T-cell (primary cell): ENCODE measurements around the gene C9orf85. TPM values are rescaled to one million over a fixed set of nuclear protein-coding genes. Genes with fewer than 3 reads are reported as not detected.

ENCODE experiments used
- ATAC-seq, 4 experiments: fragments of 200-7000 bp in 3 of 4; fragments of 150-1000 bp in 1 of 4; cut with Tn5 transposase; replicated peaks in 1 of 4; 1 replicate in 3 of 4; 2 replicates in 1 of 4; pipeline ENCODE4 v1.10.0; 2021; ENCODE audit warnings: moderate library complexity in 3 of 4, mild to moderate bottlenecking in 2 of 4, moderate number of reproducible peaks in 1 of 4
- CTCF ChIA-PET, 2 donors: fragments of 300-600 bp; sonication (Branson Sonifier 250); formaldehyde crosslinking; loops; one replicate each; lab custom pipeline; 2022; ENCODE audit warnings: antibody characterized with exemption in 2 of 2; lab: Charles Lee
- POLR2A ChIA-PET, 2 donors: fragments of 300-600 bp; sonication (Branson Sonifier 250); formaldehyde crosslinking; loops; one replicate each; lab custom pipeline; 2022; ENCODE audit warnings: antibody characterized with exemption in 2 of 2; lab: Charles Lee
- DNase-seq, 35 experiments: peaks; one replicate each; pipeline versions ENCODE4 v3.0.0 to v3.0.0-alpha.2; 2013 to 2023
- H3K27ac ChIP-seq: one replicate; pipeline ENCODE4 v1.5.1; 2013; ENCODE audit warnings: low read length
- H3K27me3 ChIP-seq, 2 experiments: replicated peaks in 1 of 2; 1 replicate in 1 of 2; 2 replicates in 1 of 2; pipeline versions ENCODE4 v1.6.1 to v1.7.0; 2013; ENCODE audit warnings: low read length in 1 of 2, mixed read lengths in 1 of 2; ENCODE audit not compliant: control insufficient read depth in 2 of 2, insufficient read depth in 2 of 2; ENCODE audit errors: extremely low read depth in 1 of 2
- H3K36me3 ChIP-seq, 2 donors: 1 replicate in 1 of 2; 2 replicates in 1 of 2; pipeline versions ENCODE4 v1.6.1 to v1.7.0; 2013; ENCODE audit warnings: low read length in 1 of 2; ENCODE audit not compliant: control insufficient read depth in 2 of 2, insufficient read depth in 1 of 2; ENCODE audit errors: extremely low read depth in 1 of 2
- H3K4me1 ChIP-seq, 2 experiments: 1 replicate in 1 of 2; 2 replicates in 1 of 2; pipeline versions ENCODE4 v1.6.1 to v1.7.0; 2013; ENCODE audit warnings: low read length in 2 of 2, mixed read lengths in 1 of 2; ENCODE audit not compliant: insufficient read depth in 2 of 2, control insufficient read depth in 1 of 2; ENCODE audit errors: extremely low read depth in 1 of 2
- H3K4me3 ChIP-seq, 2 donors: 1 replicate in 1 of 2; 2 replicates in 1 of 2; pipeline versions ENCODE4 v1.5.1 to v1.7.0; 2013; ENCODE audit warnings: mild to moderate bottlenecking in 2 of 2, low read length in 1 of 2, moderate library complexity in 1 of 2; ENCODE audit not compliant: control insufficient read depth in 1 of 2; ENCODE audit errors: extremely low read depth in 1 of 2
- H3K9me3 ChIP-seq: 2 replicates; pipeline ENCODE4 v1.7.0; 2013
- H3K27ac Mint-ChIP-seq, 2 donors: one replicate each; pipeline ENCODE4 v1.8.0; 2020 to 2021; ENCODE audit warnings: mild to moderate bottlenecking in 2 of 2, mixed read lengths in 2 of 2
- H3K27me3 Mint-ChIP-seq, 2 donors: one replicate each; pipeline ENCODE4 v1.8.0; 2021 to 2022; ENCODE audit warnings: mixed read lengths in 2 of 2
- H3K36me3 Mint-ChIP-seq: one replicate; pipeline ENCODE4 v1.8.0; 2021; ENCODE audit warnings: mixed read lengths
- H3K4me1 Mint-ChIP-seq, 3 donors: one replicate each; pipeline ENCODE4 v1.8.0; 2020 to 2022; ENCODE audit warnings: mixed read lengths in 3 of 3, mild to moderate bottlenecking in 1 of 3
- H3K4me3 Mint-ChIP-seq, 3 donors: one replicate each; pipeline ENCODE4 v1.8.0; 2020 to 2022; ENCODE audit warnings: mild to moderate bottlenecking in 3 of 3, mixed read lengths in 3 of 3, moderate library complexity in 3 of 3
- H3K9me3 Mint-ChIP-seq, 3 donors: one replicate each; pipeline ENCODE4 v1.8.0; 2020 to 2022; ENCODE audit warnings: mixed read lengths in 3 of 3
- WGBS: methylation state at CpG from one replicate; pipeline ENCODE4 v1.1.5; 2013; ENCODE audit warnings: missing lambda C conversion rate; ENCODE audit not compliant: insufficient coverage; 5-methylcytosine and 5-hydroxymethylcytosine counted together
- total RNA-seq, 35 experiments: library from RNA in 6 of 35; stranded (reverse) in 6 of 35; fragments of 120-200 nt in 1 of 35; gene quantifications; one replicate each; pipeline versions ENCODE4 v1.2.1 to v1.2.4 and lab custom pipeline; 2013 to 2026

The C9orf85 gene
- total RNA-seq, 5 donors from 2014 or later (not counting 1 experiment from before 2014, with no cell fraction given) = 6.1 to 10.0 (median 7.6) TPM

- ATAC-seq = peak in 1 of 4 experiments; percentile 2
- POLR2A ChIA-PET = no interaction called here
- peak in 10 of 35 experiments; percentile 6 to 41 (median 13) for DNase-seq
- Histone ChIP-seq H3K27me3 (no peaks in the 10 kb centered on the region), H3K4me1 (peaks cover 11 to 21% of the 10 kb centered on the region in 2 experiments), H3K36me3 (peaks cover 0 to 6% of the 10 kb centered on the region in 2 donors), H3K4me3 (peak overlapping the region; percentile 65 to 95), H3K27ac (no peak overlapping the region), H3K9me3 (no peaks in the 10 kb centered on the region)
- peaks cover 4% of the 10 kb centered on the region for H3K36me3 Mint-ChIP-seq
- WGBS = under 1% methylated on average over 33 of the region's 47 CpGs
- peak overlapping the region; percentile 98 to 100 (median 99) for H3K4me3 Mint-ChIP-seq
- peaks cover 71 to 79% (median 78%) of the 10 kb centered on the region in 3 donors for H3K4me1 Mint-ChIP-seq
- no peaks in the 10 kb centered on the region for H3K9me3 Mint-ChIP-seq
- CTCF ChIA-PET = interaction anchor here in 1 of 2 donors (1.5 kb wide), 1 partner anchor 115 kb away, joined by 7 read pairs; no protein-coding TSS in a partner anchor
- H3K27me3 Mint-ChIP-seq = no peaks in the 10 kb centered on the region
- peak overlapping the region; percentile 24 to 74 for H3K27ac Mint-ChIP-seq
Observed at GRCh38 chr9:71909887-71910649, 1.4 kb upstream of the C9orf85 start.

GRCh38 chr9:71910650-71911060 lies 784 bp upstream of the C9orf85 start:
- Histone ChIP-seq H3K9me3 (no peaks in the 10 kb centered on the region), H3K36me3 (peaks cover 0 to 6% of the 10 kb centered on the region in 2 donors), H3K27ac (peak overlapping the region; percentile 54), H3K4me1 (peaks cover 11 to 21% of the 10 kb centered on the region in 2 experiments), H3K4me3 (peak overlapping the region; percentile 65 to 95), H3K27me3 (no peaks in the 10 kb centered on the region)
- no peaks in the 10 kb centered on the region for H3K9me3 Mint-ChIP-seq
- H3K4me1 Mint-ChIP-seq = peaks cover 69 to 79% (median 75%) of the 10 kb centered on the region in 3 donors
- ATAC-seq (peak; percentile 1 to 38 (median 27)), DNase-seq (no peak)
- H3K36me3 Mint-ChIP-seq = no peaks in the 10 kb centered on the region
- POLR2A ChIA-PET = interaction anchor here (1.0 to 1.4 kb wide), 5 partner anchors 13 to 455 kb away, joined by 3 to 8 read pairs (median 6); partner anchors contain the start of gene ZFAND5 (in 1 of the 2)
- H3K27ac Mint-ChIP-seq = peak overlapping the region; percentile 97 to 98
- CTCF ChIA-PET = interaction anchor here (0.6 to 1.8 kb wide), 10 partner anchors 11 to 653 kb away, joined by 3 to 7 read pairs (median 5); no protein-coding TSS in a partner anchor
- peak overlapping the region; percentile 98 to 100 (median 99) for H3K4me3 Mint-ChIP-seq
- H3K27me3 Mint-ChIP-seq = no peaks in the 10 kb centered on the region
- under 1% methylated on average over 56 of the region's 56 CpGs for WGBS

- no peaks in the 10 kb centered on the region for H3K36me3 ChIP-seq
- ChIA-PET POLR2A (interaction anchor here (0.6 to 1.4 kb wide), 5 partner anchors 22 to 202 kb away, joined by 3 to 6 read pairs (median 3); no protein-coding TSS in a partner anchor), CTCF (interaction anchor here (0.6 to 1.8 kb wide), 6 partner anchors 9 to 226 kb away, joined by 3 to 8 read pairs (median 4); no protein-coding TSS in a partner anchor)
- WGBS = 0% methylated on average over 2 of the region's 9 CpGs
- Mint-ChIP-seq H3K9me3 (no peaks in the 10 kb centered on the region), H3K4me1 (peaks cover 69 to 75% (median 74%) of the 10 kb centered on the region in 3 donors), H3K27ac (peak overlapping the region; percentile 97 to 98), H3K36me3 (no peaks in the 10 kb centered on the region), H3K4me3 (peak overlapping the region; percentile 98 to 100 (median 99)), H3K27me3 (no peaks in the 10 kb centered on the region)
- peaks cover 11 to 21% of the 10 kb centered on the region in 2 experiments for H3K4me1 ChIP-seq
- ATAC-seq (no peak), DNase-seq (no peak)
- H3K9me3 ChIP-seq = no peaks in the 10 kb centered on the region
- H3K27ac ChIP-seq = peak overlapping the region; percentile 69
- peak overlapping the region; percentile 65 to 95 for H3K4me3 ChIP-seq
- no peaks in the 10 kb centered on the region for H3K27me3 ChIP-seq
Observed at GRCh38 chr9:71911908-71912335, 483 bp downstream of the C9orf85 start.

GRCh38 chr9:71915495-71915894 lies 4.1 kb downstream of the C9orf85 start:
- Histone ChIP-seq H3K27me3 (no peaks in the 10 kb centered on the region), H3K4me3 (no peak overlapping the region), H3K27ac (no peak overlapping the region), H3K36me3 (peaks cover 0 to 5% of the 10 kb centered on the region in 2 donors), H3K4me1 (peaks cover 9 to 11% of the 10 kb centered on the region in 2 experiments), H3K9me3 (no peaks in the 10 kb centered on the region)
- no peak overlapping the region for H3K27ac Mint-ChIP-seq
- no peak overlapping the region for H3K4me3 Mint-ChIP-seq
- H3K27me3 Mint-ChIP-seq = no peaks in the 10 kb centered on the region
- POLR2A ChIA-PET = interaction anchor here in 1 of 2 donors (0.6 kb wide), 1 partner anchor 269 kb away, joined by 4 read pairs; no protein-coding TSS in a partner anchor
- DNase-seq (no peak), ATAC-seq (no peak)
- CTCF ChIA-PET = interaction anchor here in 1 of 2 donors (1.3 to 1.5 kb wide), 2 partner anchors 14 to 23 kb away, joined by 3 read pairs; no protein-coding TSS in a partner anchor
- no peaks in the 10 kb centered on the region for H3K9me3 Mint-ChIP-seq
- peaks cover 54 to 68% (median 58%) of the 10 kb centered on the region in 3 donors for H3K4me1 Mint-ChIP-seq
- H3K36me3 Mint-ChIP-seq = peaks cover 16% of the 10 kb centered on the region

GRCh38 chr9:71916834-71917534 lies 5.5 kb downstream of the C9orf85 start:
- no peaks in the 10 kb centered on the region for H3K27me3 ChIP-seq
- Mint-ChIP-seq H3K27ac (no peak overlapping the region), H3K9me3 (no peaks in the 10 kb centered on the region), H3K4me1 (peaks cover 46 to 55% (median 49%) of the 10 kb centered on the region in 3 donors), H3K36me3 (peaks cover 24% of the 10 kb centered on the region), H3K27me3 (no peaks in the 10 kb centered on the region), H3K4me3 (no peak overlapping the region)
- ChIA-PET POLR2A (no interaction called here), CTCF (interaction anchor here (0.7 to 1.3 kb wide), 2 partner anchors 25 to 1243 kb away, joined by 3 read pairs; no protein-coding TSS in a partner anchor)
- H3K27ac ChIP-seq = no peak overlapping the region
- no peaks in the 10 kb centered on the region for H3K9me3 ChIP-seq
- H3K36me3 ChIP-seq = peaks cover 0 to 5% of the 10 kb centered on the region in 2 donors
- ATAC-seq = no peak
- H3K4me1 ChIP-seq = peaks cover 8% of the 10 kb centered on the region in 2 experiments
- DNase-seq = no peak
- H3K4me3 ChIP-seq = no peak overlapping the region

- H3K4me1 ChIP-seq = no peaks in the 10 kb centered on the region
- no peak overlapping the region for H3K4me3 Mint-ChIP-seq
- CTCF ChIA-PET = no interaction called here
- no peak overlapping the region for H3K4me3 ChIP-seq
- no peak for DNase-seq
- no peaks in the 10 kb centered on the region for H3K27me3 ChIP-seq
- no peak overlapping the region for H3K27ac Mint-ChIP-seq
- H3K36me3 Mint-ChIP-seq = peaks cover 33% of the 10 kb centered on the region
- H3K4me1 Mint-ChIP-seq = peaks cover 35 to 48% (median 40%) of the 10 kb centered on the region in 3 donors
- H3K9me3 ChIP-seq = no peaks in the 10 kb centered on the region
- H3K9me3 Mint-ChIP-seq = no peaks in the 10 kb centered on the region
- H3K27me3 Mint-ChIP-seq = no peaks in the 10 kb centered on the region
- WGBS = no CpG with 5 or more reads among the region's 5 CpGs
- no peak for ATAC-seq
- POLR2A ChIA-PET = no interaction called here
- no peak overlapping the region for H3K27ac ChIP-seq
- peaks cover 0 to 7% of the 10 kb centered on the region in 2 donors for H3K36me3 ChIP-seq
Observed at GRCh38 chr9:71918419-71918818, 7.0 kb downstream of the C9orf85 start.
